NK-92 (cell line): Measurements from ENCODE around the gene POU1F1.
A peak's percentile ranks its signal among the peaks of the same experiment; 100 is the strongest.
"Not testable (repeated sequence)": the region's sequence is repeated elsewhere in the genome, so short reads cannot be mapped to it uniquely, and the experiment has no call there.

ENCODE experiments used
- DNase-seq: peaks from one replicate; lab custom pipeline; 2025; ENCODE audit not compliant: unreplicated experiment; lab: John Stamatoyannopoulos, UW

The POU1F1 gene

GRCh38 chr3:87260270-87260669, 16.1 kb downstream of the POU1F1 start:
- DNase-seq, result no peak

GRCh38 chr3:87250009-87250408, 26.4 kb downstream of the POU1F1 start:
- DNase-seq, result no peak

GRCh38 chr3:87248831-87249230, 27.6 kb downstream of the POU1F1 start:
- DNase-seq, result no peak

GRCh38 chr3:87248231-87248630, 28.2 kb downstream of the POU1F1 start:
- not testable (repeated sequence) for DNase-seq

- DNase-seq, result no peak
Observed at GRCh38 chr3:87247430-87247773, 29.0 kb downstream of the POU1F1 start.

GRCh38 chr3:87246662-87247429, 29.5 kb downstream of the POU1F1 start:
- DNase-seq, result no peak

- DNase-seq, result no peak
Observed at GRCh38 chr3:87236093-87236492, 40.3 kb downstream of the POU1F1 start.

- no peak for DNase-seq
Observed at GRCh38 chr3:87233805-87234204, 42.6 kb downstream of the POU1F1 start.

- DNase-seq, result no peak
Observed at GRCh38 chr3:87229113-87229512, 47.3 kb downstream of the POU1F1 start.

GRCh38 chr3:87228316-87228715, 48.1 kb downstream of the POU1F1 start:
- no peak for DNase-seq

- DNase-seq, result no peak
Observed at GRCh38 chr3:87227835-87228144, 48.6 kb downstream of the POU1F1 start.

- DNase-seq, result peak; percentile 48
Observed at GRCh38 chr3:87227104-87227834, 49.1 kb downstream of the POU1F1 start, which contains the start of gene CHMP2B. Gene CHMP2B (plus strand): TSS chr3:87227309. CDS start chr3:87227523, 214 bp downstream.

GRCh38 chr3:87225659-87226058, 50.7 kb downstream of the POU1F1 start:
- no peak for DNase-seq

GRCh38 chr3:87219611-87220010, 56.8 kb downstream of the POU1F1 start:
- no peak for DNase-seq

GRCh38 chr3:87218560-87218959, 57.8 kb downstream of the POU1F1 start:
- DNase-seq, result no peak
